Measurements from ENCODE around the gene TNNI3K. TPM values are rescaled to one million over a fixed set of nuclear protein-coding genes. Genes with fewer than 3 reads are reported as not detected.

Gene TNNI3K
- total and polyA plus RNA-seq, 4 donors = 2.3 to 4.4 (median 3.5) TPM

DNA sequence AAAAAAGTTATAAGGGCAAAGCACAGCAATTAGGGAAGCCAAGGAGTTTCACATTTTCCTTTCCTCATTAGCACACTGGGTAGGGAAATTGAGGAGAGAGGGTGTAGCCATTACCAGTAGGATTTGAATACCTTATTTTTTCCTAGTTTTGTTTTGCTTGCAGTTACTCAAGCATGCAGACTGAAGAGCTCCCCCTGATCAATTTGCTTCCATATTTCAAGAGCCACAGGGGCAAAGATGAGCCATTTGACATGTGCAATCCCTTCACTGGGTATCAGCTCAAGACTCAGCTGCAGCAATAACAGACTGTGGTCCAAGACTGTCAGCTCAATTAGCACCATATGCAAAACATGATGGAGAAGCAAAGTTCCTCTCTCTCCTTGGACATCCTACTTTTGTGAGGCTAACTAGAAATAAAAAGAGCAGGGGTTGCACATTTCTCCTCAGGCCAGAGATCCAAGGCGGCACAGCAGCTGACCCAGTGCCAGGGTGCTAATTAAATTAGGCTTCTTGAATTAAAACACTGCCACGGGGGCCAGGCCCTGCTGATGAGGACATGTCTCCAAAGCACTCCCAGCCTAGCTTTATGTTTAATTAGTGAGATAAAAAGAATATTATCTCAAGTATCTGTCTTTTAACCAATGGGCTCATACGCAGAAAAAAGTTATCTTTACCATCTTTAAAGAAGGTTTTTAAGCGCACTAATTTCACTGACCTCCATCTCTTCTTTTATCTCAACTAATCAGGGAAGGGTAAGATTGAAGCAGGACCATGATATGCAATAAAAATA, 314.0 kb downstream of the TNNI3K start:
- Histone ChIP-seq H3K4me3 (ENCODE audit: low read depth, low read length) (no peak overlapping the region), H3K36me3 (ENCODE audit: control insufficient read depth, insufficient read depth, low read length) (no peaks in the 10 kb centered on the region), H3K27me3 (ENCODE audit: control insufficient read depth, insufficient read depth, low read length) (no peaks in the 10 kb centered on the region), H3K27ac (ENCODE audit: low read depth, low read length) (no peak overlapping the region), H3K9me3 (ENCODE audit: control insufficient read depth, insufficient read depth, low read length) (no peaks in the 10 kb centered on the region), H3K4me1 (ENCODE audit: control insufficient read depth, insufficient read depth, low read length) (no peaks in the 10 kb centered on the region)
- no CpG with 5 or more reads among the region's 4 CpGs for WGBS (ENCODE audit: insufficient coverage)
- peak in 2 of 6 donors; percentile 38 to 57 for DNase-seq (ENCODE audit: low read depth in 4 of 6, low spot score in 6 of 6)

- Histone ChIP-seq H3K4me3 (ENCODE audit: low read depth, low read length) (no peak overlapping the region), H3K4me1 (ENCODE audit: control insufficient read depth, insufficient read depth, low read length) (no peaks in the 10 kb centered on the region), H3K36me3 (ENCODE audit: control insufficient read depth, insufficient read depth, low read length) (no peaks in the 10 kb centered on the region), H3K9me3 (ENCODE audit: control insufficient read depth, insufficient read depth, low read length) (no peaks in the 10 kb centered on the region), H3K27ac (ENCODE audit: low read depth, low read length) (no peak overlapping the region), H3K27me3 (ENCODE audit: control insufficient read depth, insufficient read depth, low read length) (no peaks in the 10 kb centered on the region)
- 92% methylated on average over 2 of the region's 2 CpGs for WGBS (ENCODE audit: insufficient coverage)
- peak in 1 of 6 donors; percentile 62 for DNase-seq (ENCODE audit: low read depth in 4 of 6, low spot score in 6 of 6)
These were observed 314.7 kb downstream of the TNNI3K start for GRCh38 chr1:74549932-74550331.

GRCh38 chr1:74570797-74571492, 335.8 kb downstream of the TNNI3K start:
- no peak overlapping the region for H3K4me3 ChIP-seq (ENCODE audit: low read depth, low read length)
- no peaks in the 10 kb centered on the region for H3K4me1 ChIP-seq (ENCODE audit: control insufficient read depth, insufficient read depth, low read length)
- peak in 3 of 6 donors; percentile 6 to 45 (median 22) for DNase-seq (ENCODE audit: low read depth in 4 of 6, low spot score in 6 of 6)
- H3K36me3 ChIP-seq (ENCODE audit: control insufficient read depth, insufficient read depth, low read length) = no peaks in the 10 kb centered on the region
- WGBS (ENCODE audit: insufficient coverage) = 39% methylated on average over 11 of the region's 14 CpGs
- no peak overlapping the region for H3K27ac ChIP-seq (ENCODE audit: low read depth, low read length)
- no peaks in the 10 kb centered on the region for H3K27me3 ChIP-seq (ENCODE audit: control insufficient read depth, insufficient read depth, low read length)
- no peaks in the 10 kb centered on the region for H3K9me3 ChIP-seq (ENCODE audit: control insufficient read depth, insufficient read depth, low read length)

- no peaks in the 10 kb centered on the region for H3K4me1 ChIP-seq (ENCODE audit: control insufficient read depth, insufficient read depth, low read length)
- no peak overlapping the region for H3K27ac ChIP-seq (ENCODE audit: low read depth, low read length)
- no peaks in the 10 kb centered on the region for H3K9me3 ChIP-seq (ENCODE audit: control insufficient read depth, insufficient read depth, low read length)
- no peak for DNase-seq (ENCODE audit: low read depth in 4 of 6, low spot score in 6 of 6)
- H3K36me3 ChIP-seq (ENCODE audit: control insufficient read depth, insufficient read depth, low read length) = no peaks in the 10 kb centered on the region
- H3K4me3 ChIP-seq (ENCODE audit: low read depth, low read length) = no peak overlapping the region
- H3K27me3 ChIP-seq (ENCODE audit: control insufficient read depth, insufficient read depth, low read length) = no peaks in the 10 kb centered on the region
- WGBS (ENCODE audit: insufficient coverage) = 77% methylated on average over 8 of the region's 8 CpGs
These were observed 336.3 kb downstream of the TNNI3K start for GRCh38 chr1:74571493-74571800.

DNA sequence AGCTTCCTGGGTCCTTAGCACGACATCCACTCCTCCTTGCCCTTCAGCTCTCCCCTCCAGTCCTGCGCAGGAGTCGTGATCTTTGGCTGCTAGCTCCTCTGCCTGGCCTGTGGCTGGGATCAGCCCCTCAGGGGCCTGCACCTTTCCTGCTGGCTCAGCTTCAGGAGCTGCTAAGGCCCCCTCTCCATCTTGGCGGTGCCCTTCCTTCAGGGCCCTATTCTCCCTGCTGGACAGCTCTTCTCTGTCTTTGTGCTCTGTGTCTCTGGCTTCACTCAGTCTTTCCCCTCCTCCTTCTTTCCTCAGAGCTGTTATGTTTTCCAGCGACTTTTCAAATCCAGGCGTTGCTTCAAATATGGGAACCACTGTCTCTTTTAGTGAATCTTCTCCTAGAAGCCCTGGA, 336.7 kb downstream of the TNNI3K start:
- no peaks in the 10 kb centered on the region for H3K4me1 ChIP-seq (ENCODE audit: control insufficient read depth, insufficient read depth, low read length)
- DNase-seq (ENCODE audit: low read depth in 4 of 6, low spot score in 6 of 6) = no peak
- no peaks in the 10 kb centered on the region for H3K9me3 ChIP-seq (ENCODE audit: control insufficient read depth, insufficient read depth, low read length)
- WGBS (ENCODE audit: insufficient coverage) = 84% methylated on average over 6 of the region's 6 CpGs
- no peak overlapping the region for H3K4me3 ChIP-seq (ENCODE audit: low read depth, low read length)
- no peaks in the 10 kb centered on the region for H3K36me3 ChIP-seq (ENCODE audit: control insufficient read depth, insufficient read depth, low read length)
- H3K27ac ChIP-seq (ENCODE audit: low read depth, low read length) = no peak overlapping the region
- H3K27me3 ChIP-seq (ENCODE audit: control insufficient read depth, insufficient read depth, low read length) = no peaks in the 10 kb centered on the region

GRCh38 chr1:74578101-74578500, 342.9 kb downstream of the TNNI3K start:
- Histone ChIP-seq H3K36me3 (ENCODE audit: control insufficient read depth, insufficient read depth, low read length) (no peaks in the 10 kb centered on the region), H3K27me3 (ENCODE audit: control insufficient read depth, insufficient read depth, low read length) (no peaks in the 10 kb centered on the region), H3K4me1 (ENCODE audit: control insufficient read depth, insufficient read depth, low read length) (no peaks in the 10 kb centered on the region), H3K9me3 (ENCODE audit: control insufficient read depth, insufficient read depth, low read length) (no peaks in the 10 kb centered on the region), H3K4me3 (ENCODE audit: low read depth, low read length) (no peak overlapping the region), H3K27ac (ENCODE audit: low read depth, low read length) (no peak overlapping the region)
- no peak for DNase-seq (ENCODE audit: low read depth in 4 of 6, low spot score in 6 of 6)
- WGBS (ENCODE audit: insufficient coverage) = no CpG with 5 or more reads among the region's 2 CpGs

DNA sequence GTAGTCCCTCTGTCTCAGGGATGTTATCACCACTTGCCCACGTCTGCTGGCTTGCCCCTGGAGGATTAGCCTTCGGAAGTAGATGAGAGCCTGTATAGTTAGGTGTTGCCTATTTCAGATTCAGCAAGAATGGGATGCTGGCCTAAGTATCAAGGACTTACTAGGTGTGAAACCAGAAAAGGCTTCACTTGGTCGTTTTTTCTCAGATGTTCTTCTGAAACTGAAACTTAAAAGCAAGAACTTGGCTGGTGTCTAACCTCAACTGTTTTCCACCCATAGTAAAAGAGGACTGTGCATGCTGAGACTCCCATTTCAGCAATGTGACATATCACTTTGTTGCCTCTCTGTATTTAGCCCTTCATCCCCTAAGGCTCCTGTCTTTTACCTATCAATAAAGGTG, 344.2 kb downstream of the TNNI3K start:
- no peak for DNase-seq (ENCODE audit: low read depth in 4 of 6, low spot score in 6 of 6)
- no peaks in the 10 kb centered on the region for H3K9me3 ChIP-seq (ENCODE audit: control insufficient read depth, insufficient read depth, low read length)
- H3K27ac ChIP-seq (ENCODE audit: low read depth, low read length) = no peak overlapping the region
- H3K4me1 ChIP-seq (ENCODE audit: control insufficient read depth, insufficient read depth, low read length) = no peaks in the 10 kb centered on the region
- no peaks in the 10 kb centered on the region for H3K27me3 ChIP-seq (ENCODE audit: control insufficient read depth, insufficient read depth, low read length)
- H3K36me3 ChIP-seq (ENCODE audit: control insufficient read depth, insufficient read depth, low read length) = no peaks in the 10 kb centered on the region
- WGBS (ENCODE audit: insufficient coverage) = 81% methylated on average over 3 of the region's 3 CpGs
- H3K4me3 ChIP-seq (ENCODE audit: low read depth, low read length) = no peak overlapping the region

- no peaks in the 10 kb centered on the region for H3K4me1 ChIP-seq (ENCODE audit: control insufficient read depth, insufficient read depth, low read length)
- no peaks in the 10 kb centered on the region for H3K27me3 ChIP-seq (ENCODE audit: control insufficient read depth, insufficient read depth, low read length)
- no peak overlapping the region for H3K27ac ChIP-seq (ENCODE audit: low read depth, low read length)
- H3K36me3 ChIP-seq (ENCODE audit: control insufficient read depth, insufficient read depth, low read length) = no peaks in the 10 kb centered on the region
- 100% methylated on average over 1 of the region's 3 CpGs for WGBS (ENCODE audit: insufficient coverage)
- DNase-seq (ENCODE audit: low read depth in 4 of 6, low spot score in 6 of 6) = no peak
- H3K4me3 ChIP-seq (ENCODE audit: low read depth, low read length) = no peak overlapping the region
- H3K9me3 ChIP-seq (ENCODE audit: control insufficient read depth, insufficient read depth, low read length) = no peaks in the 10 kb centered on the region
These were observed 348.2 kb downstream of the TNNI3K start for GRCh38 chr1:74583397-74583796.

- DNase-seq (ENCODE audit: low read depth in 4 of 6, low spot score in 6 of 6) = no peak
- WGBS (ENCODE audit: insufficient coverage) = 90% methylated on average over 2 of the region's 2 CpGs
- H3K9me3 ChIP-seq (ENCODE audit: control insufficient read depth, insufficient read depth, low read length) = no peaks in the 10 kb centered on the region
These were observed 349.0 kb downstream of the TNNI3K start for GRCh38 chr1:74584185-74584584.

More at GRCh38 chr1:74584185-74584584, 349.0 kb downstream of the TNNI3K start:
- no peak overlapping the region for H3K27ac ChIP-seq (ENCODE audit: low read depth, low read length)
- no peaks in the 10 kb centered on the region for H3K36me3 ChIP-seq (ENCODE audit: control insufficient read depth, insufficient read depth, low read length)
- no peaks in the 10 kb centered on the region for H3K4me1 ChIP-seq (ENCODE audit: control insufficient read depth, insufficient read depth, low read length)
- no peaks in the 10 kb centered on the region for H3K27me3 ChIP-seq (ENCODE audit: control insufficient read depth, insufficient read depth, low read length)
- H3K4me3 ChIP-seq (ENCODE audit: low read depth, low read length) = no peak overlapping the region

Data from spinal cord (tissue), 10 donors.